Activated naive CD4-positive, alpha-beta T cell treated with anti-CD3 and anti-CD28 coated beads, Interleukin-2, amount 10 ng/mL, durations not matched to agents 7 days and 5 days (primary cell): ENCODE results near the gene PARG.

Source experiments
- CTCF ChIA-PET: fragments of 350-600 bp; sonication (Branson Sonifier 250); formaldehyde crosslinking; loops from one replicate; lab custom pipeline; 2021; ENCODE audit warnings: antibody characterized with exemption; lab: Charles Lee
- DNase-seq: peaks from one replicate; pipeline ENCODE4 v3.0.0-alpha.2; 2020
- H3K27ac Mint-ChIP-seq: one replicate; pipeline ENCODE4 v1.8.0; 2021; ENCODE audit warnings: mild to moderate bottlenecking, moderate library complexity, mixed read lengths
- H3K27me3 Mint-ChIP-seq: one replicate; pipeline ENCODE4 v1.8.0; 2021; ENCODE audit warnings: mild to moderate bottlenecking, mixed read lengths
- H3K36me3 Mint-ChIP-seq: one replicate; pipeline ENCODE4 v1.8.0; 2021; ENCODE audit warnings: mixed read lengths
- H3K4me1 Mint-ChIP-seq: one replicate; pipeline ENCODE4 v1.8.0; 2021; ENCODE audit warnings: mixed read lengths
- H3K4me3 Mint-ChIP-seq: one replicate; pipeline ENCODE4 v1.8.0; 2021; ENCODE audit warnings: mild to moderate bottlenecking, moderate library complexity, mixed read lengths
- H3K9me3 Mint-ChIP-seq: one replicate; pipeline ENCODE4 v1.8.0; 2021; ENCODE audit warnings: mixed read lengths

The PARG gene

GRCh38 chr10:49768731-49769130 lies 173.1 kb downstream of the PARG start:
- Mint-ChIP-seq H3K4me3 (no peak overlapping the region), H3K27ac (no peak overlapping the region), H3K4me1 (peaks cover 4% of the 10 kb centered on the region), H3K9me3 (no peaks in the 10 kb centered on the region), H3K36me3 (no peaks in the 10 kb centered on the region), H3K27me3 (peaks cover 40% of the 10 kb centered on the region)
- CTCF ChIA-PET, result no interaction called here
- DNase-seq, result no peak

- Mint-ChIP-seq H3K9me3 (no peaks in the 10 kb centered on the region), H3K27me3 (peaks cover 44% of the 10 kb centered on the region), H3K4me3 (no peak overlapping the region), H3K36me3 (no peaks in the 10 kb centered on the region), H3K27ac (no peak overlapping the region), H3K4me1 (peaks cover 4% of the 10 kb centered on the region)
- no peak for DNase-seq
- CTCF ChIA-PET, result no interaction called here
Observed at GRCh38 chr10:49768329-49768728, 173.5 kb downstream of the PARG start.
